GM18867 (cell line): ENCODE measurements around the gene UQCC5.
A peak's percentile ranks its signal among the peaks of the same experiment; 100 is the strongest.

Experiments used
- ATAC-seq: cut with Tn5 transposase; IDR thresholded peaks from one replicate; pipeline ENCODE4 v1.9.1; 2021; ENCODE audit warnings: mild to moderate bottlenecking, moderate library complexity; ENCODE audit not compliant: unreplicated experiment

Gene UQCC5

GRCh38 chr3:52532838-52533622 lies 3.4 kb upstream of the UQCC5 start:
- peak; percentile 2 for ATAC-seq

GRCh38 chr3:52533623-52534280 lies 2.7 kb upstream of the UQCC5 start, which contains the start of gene NT5DC2:
Gene NT5DC2, minus strand, starts transcription at chr3:52533857. Its CDS starts 120 bp downstream, at chr3:52533737.
- peak; percentile 32 for ATAC-seq

GRCh38 chr3:52534281-52535183 lies 1.9 kb upstream of the UQCC5 start:
- no peak for ATAC-seq

GRCh38 chr3:52535411-52536111 lies 844 bp upstream of the UQCC5 start:
- ATAC-seq: no peak

GRCh38 chr3:52536112-52536368 lies 365 bp upstream of the UQCC5 start:
- ATAC-seq: no peak

- ATAC-seq: no peak
These were observed 788 bp downstream of the UQCC5 start for GRCh38 chr3:52537165-52537620.

- ATAC-seq: no peak
These were observed 1.5 kb downstream of the UQCC5 start for GRCh38 chr3:52537726-52538421.

- no peak for ATAC-seq
These were observed 2.7 kb downstream of the UQCC5 start for GRCh38 chr3:52539010-52539653.

- ATAC-seq: no peak
These were observed 4.6 kb downstream of the UQCC5 start for GRCh38 chr3:52541050-52541449.

GRCh38 chr3:52544937-52545336 lies 8.5 kb downstream of the UQCC5 start:
- no peak for ATAC-seq

GRCh38 chr3:52546111-52546901 lies 9.9 kb downstream of the UQCC5 start:
- ATAC-seq: no peak

GRCh38 chr3:52547143-52547542 lies 10.7 kb downstream of the UQCC5 start:
- no peak for ATAC-seq

GRCh38 chr3:52551118-52551517 lies 14.7 kb downstream of the UQCC5 start:
- ATAC-seq: no peak

- ATAC-seq: no peak
These were observed 15.7 kb downstream of the UQCC5 start for GRCh38 chr3:52552089-52552488.

- ATAC-seq: no peak
These were observed 17.8 kb downstream of the UQCC5 start for GRCh38 chr3:52554026-52554755.

- no peak for ATAC-seq
These were observed 18.7 kb downstream of the UQCC5 start for GRCh38 chr3:52555056-52555455.

GRCh38 chr3:52557011-52557960 lies 20.9 kb downstream of the UQCC5 start:
- no peak for ATAC-seq
